GM18519 (cell line): Measurements from ENCODE around the gene PHF21A.
"Not testable (repeated sequence)": the region's sequence is repeated elsewhere in the genome, so short reads cannot be mapped to it uniquely, and the experiment has no call there.

Source experiments
- ATAC-seq: cut with Tn5 transposase; IDR thresholded peaks from one replicate; pipeline ENCODE4 v1.9.1; 2021; ENCODE audit warnings: mild to moderate bottlenecking, moderate library complexity; ENCODE audit not compliant: unreplicated experiment, low FRiP score

The PHF21A gene

DNA sequence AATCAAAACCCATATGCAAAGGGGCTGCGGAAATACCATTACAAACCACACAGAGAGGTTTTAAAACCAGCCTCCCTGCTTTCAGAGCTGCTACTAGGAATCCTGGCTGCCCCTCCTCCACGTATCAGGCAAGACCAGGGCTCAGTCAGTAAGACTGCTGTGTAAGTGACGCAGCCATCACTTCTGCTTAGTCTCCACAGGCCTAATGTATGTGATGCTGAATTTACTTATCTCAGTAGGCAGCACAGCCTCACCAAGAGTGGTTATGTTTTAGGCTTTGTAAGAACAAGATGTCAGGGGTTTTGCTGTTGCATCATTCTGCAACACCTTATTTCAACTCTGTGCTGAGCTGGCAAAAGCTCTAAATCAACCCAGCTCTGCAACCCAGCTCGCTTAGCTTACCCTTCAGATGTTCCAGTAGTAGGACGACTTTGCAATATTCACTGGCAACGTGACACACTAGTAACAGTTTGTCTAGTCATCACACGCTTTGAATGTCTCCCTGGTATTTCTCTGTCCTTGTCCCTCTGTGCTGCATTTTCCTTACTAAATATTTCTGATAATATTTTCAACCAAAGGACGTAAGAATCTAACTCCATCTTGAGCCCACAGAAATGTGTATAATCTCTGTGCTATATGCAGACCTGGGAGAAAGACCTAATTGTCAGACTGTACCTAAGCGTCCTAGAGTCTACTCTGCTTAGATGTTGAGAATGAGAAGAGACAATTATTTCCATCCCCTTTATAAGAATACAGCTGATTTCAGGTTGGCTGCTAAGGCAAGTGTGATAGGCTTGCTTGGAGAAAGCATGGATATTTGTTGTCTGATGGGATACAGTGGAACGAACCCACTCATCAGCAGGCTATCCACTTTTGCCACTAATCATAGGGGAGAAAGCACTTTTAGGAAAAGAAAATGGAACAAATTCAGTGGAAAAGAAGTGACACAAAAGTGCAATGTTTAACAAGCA is 126.6 kb downstream of the PHF21A start:
- no peak for ATAC-seq

DNA sequence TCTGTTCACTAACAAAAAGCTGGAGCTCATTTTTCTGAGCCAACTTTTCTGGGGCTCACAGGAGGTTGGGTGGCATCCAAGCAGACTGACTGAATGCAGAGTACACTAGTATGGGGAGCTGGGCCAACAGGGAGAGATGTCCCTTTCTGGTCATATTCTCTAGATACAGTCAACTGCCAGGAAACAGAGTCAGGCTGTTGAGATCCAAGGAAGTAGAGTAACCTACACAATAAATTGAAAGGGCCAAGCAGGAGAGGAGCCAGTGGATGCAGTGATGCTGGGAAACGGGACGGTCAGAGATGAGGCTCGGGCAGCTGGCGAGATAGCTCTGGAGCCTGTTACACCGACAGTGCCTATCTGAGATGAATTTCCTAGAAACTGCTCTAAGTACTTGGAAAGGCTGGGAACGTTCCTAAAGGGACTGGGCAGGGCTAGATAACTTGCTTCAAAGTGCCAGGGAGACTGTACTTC is 127.7 kb downstream of the PHF21A start:
- no peak for ATAC-seq

DNA sequence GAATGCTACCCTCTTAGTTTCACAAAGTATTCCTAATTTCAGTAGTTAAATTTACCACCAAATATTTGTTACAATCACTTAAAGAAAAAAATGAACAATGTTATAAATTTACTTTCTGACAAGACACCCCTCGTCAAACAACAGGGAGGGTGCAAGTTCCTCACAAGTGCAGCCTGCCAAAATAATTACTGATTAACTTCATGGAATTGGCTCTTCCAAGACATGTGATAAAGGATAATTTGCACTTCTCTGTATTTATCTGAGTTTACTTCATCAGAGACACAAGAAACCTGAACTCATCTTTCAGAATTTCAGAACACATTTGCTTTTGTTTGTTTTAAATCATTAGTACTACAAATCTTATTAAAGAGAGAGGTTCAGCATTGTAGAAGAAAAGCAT is 132.3 kb downstream of the PHF21A start:
- ATAC-seq, result no peak

DNA sequence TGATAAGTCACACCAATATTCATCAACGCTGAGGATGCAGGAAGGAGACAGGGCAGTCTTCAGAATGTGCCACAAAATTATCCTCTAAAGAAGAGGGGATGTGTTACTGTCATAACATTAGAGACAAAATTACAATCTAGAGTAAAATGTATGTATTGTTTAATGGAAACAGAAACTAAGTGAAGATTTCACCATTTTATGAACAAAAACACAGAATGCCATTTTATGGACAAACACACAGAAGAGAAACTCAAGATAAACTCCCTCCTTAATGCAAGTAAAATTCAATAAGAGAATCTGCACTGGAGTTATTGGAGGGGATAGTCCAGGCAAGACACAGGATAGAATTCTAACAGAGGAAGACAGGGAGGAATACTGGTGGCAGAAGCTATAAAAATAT is 136.0 kb downstream of the PHF21A start:
- ATAC-seq, result no peak

DNA sequence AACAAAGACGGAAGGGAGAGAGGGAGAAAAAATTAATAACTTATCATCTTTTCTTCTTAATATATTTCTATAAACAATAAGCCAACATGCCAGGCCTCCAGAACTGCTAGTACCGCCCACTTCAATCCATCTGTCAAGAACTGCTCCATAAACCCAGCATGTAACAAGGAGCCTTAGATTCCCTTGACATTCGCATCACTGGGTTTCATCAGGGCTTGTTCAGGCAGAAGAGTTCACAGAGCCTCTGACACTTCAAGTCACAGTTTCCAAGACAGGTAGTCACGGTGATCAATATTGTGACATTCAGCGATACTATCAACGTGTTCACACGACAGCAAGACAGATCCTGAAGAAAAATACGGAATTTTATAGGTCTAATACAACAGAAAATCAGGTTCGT is 137.1 kb downstream of the PHF21A start:
- ATAC-seq, result no peak

DNA sequence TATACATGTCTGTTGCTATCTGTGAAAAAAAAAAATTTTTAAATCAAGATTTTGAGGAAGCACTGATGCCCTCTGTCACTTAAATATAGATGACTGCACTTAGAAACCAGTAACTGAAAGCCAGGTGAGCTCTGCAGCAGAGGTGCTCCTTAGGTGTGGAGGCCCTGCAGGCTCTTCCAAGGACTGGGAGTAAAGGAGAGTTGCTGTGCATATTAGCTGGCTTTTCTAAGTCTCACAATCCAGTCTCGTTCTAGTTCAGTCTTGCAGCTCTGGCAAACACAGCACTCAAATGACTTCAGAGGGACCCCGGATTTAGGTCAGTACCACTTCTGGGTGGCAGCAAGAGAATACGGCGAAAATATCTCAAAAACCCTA is 137.8 kb downstream of the PHF21A start:
- no peak for ATAC-seq

DNA sequence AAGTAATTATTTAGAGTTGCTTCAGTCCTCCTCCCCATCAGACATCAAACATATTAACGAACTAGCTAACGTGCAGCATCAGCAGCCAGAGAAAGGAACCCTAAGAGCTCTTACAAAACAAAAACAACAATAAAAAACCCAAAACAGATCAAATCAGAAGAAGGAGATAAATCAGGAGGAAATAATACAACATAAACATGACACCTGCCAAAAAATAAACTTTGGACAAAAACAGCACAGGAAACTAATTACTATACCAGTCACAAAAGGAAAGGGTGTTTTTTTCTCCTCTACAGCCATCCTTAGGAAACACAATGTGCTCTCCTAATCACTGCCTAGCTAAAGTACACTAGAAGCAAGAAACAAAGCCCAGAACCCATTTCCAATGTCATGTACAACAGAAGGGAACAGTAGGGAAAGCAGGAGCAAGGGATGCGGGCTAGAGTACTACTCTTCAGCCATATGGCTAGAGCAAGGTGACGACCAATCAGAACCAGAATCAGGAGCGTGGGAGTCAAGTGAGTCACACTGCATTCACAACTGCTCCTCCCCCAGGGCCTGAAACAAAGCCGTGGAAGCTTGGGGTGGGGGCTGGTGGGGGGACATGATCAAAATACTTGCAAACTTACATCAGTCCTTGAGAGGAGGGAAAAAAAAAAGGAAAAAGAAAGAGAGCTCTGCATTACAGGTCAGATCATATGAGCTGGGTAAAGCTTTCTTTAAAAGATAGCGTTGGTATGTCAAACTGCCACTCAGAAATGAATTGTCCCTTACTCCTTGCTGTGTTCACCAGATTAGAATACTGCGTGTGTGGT is 138.4 kb downstream of the PHF21A start:
- ATAC-seq, result no peak

DNA sequence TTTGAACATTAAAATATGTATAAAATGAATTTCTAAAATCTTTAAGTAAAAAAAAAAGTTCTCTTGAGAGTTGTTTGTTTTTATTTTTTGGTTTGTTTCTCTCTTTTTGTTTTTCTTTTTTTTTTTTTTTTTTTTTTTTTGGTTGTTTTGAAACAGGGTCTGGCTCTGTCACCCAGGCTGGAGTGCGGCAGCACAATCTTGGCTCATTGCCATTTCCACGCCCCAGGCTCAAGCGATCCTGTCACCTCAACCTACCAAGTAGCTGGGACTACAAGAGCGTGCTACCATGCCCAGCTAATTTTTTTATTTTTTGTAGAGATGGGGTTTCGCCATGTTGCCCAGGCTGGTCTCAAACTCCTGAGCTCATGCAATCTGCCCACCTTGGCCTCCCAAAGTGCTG is 139.4 kb downstream of the PHF21A start:
- not testable (repeated sequence) for ATAC-seq

DNA sequence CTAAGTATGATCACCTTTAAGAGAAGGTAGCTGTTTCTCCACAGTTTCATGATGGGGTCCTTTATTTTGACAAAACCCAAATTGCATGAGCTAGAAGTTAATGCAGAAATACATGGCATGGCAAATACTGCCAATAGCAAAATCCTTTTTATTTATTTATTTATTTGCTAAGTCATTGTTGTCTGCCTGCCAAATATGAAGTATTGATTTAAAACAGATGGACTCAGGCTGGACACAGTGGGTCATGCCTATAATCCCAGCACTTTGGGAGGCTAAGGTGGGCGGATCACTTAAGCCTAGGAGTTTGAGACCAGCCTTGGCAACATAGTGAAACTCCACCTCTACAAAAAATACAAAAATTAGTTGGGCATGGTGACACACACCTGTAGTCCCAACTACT is 146.4 kb downstream of the PHF21A start:
- ATAC-seq, result no peak

DNA sequence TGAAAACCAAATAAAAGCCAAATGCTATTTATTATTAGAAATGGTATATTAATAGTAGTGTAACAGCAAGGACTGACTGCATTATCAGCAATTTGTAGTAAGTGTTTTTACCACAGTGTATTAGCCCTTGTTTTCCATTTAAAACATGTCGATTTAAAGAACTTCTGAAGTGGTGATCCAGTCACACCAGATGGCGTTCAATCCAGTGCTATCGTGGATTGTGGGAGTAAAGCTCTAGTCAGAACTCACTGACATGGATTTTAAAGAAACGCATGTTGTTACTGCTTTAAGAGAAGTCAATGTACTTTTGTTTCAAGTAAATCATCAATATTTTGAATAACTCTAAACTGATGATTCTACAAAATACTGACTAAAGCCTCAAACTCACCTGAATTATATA is 147.7 kb downstream of the PHF21A start:
- ATAC-seq, result no peak

DNA sequence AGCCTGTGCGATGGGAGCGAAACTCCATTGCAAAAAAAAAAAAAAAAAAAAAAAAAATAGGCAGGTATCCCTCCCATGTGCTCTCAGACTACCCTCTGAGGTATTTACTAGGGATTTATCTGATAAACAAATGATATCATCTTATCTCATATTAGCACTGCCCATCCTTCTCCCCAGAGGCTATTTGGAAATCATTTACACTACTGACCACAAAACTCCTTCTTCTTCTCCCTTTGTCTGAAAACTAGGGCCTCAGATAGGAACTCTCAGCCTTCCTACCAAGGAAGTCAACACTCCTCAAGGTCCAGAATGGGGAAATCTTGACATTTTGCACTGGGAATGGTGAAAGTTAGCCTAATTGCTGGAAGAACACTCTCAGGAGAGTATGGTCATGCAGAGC is 152.4 kb downstream of the PHF21A start:
- ATAC-seq, result no peak

DNA sequence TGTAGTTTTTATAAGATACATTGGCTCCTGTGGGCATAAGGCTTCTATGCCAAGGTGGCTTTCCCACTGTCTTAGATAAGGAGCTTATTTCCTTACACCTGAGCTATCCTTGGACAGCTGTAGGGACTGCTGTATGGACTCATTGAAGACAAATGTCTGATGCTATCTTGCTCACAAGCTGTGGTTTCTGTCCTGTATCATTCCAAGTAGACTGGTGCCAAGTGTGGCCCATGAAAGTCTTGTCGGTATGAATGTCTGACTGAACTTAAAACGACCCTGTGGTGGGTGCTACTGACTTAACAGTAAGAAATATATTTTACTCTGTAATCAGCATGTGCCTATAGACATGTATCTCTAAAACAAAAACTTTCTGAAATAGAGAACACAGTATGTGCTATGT is 153.7 kb downstream of the PHF21A start:
- no peak for ATAC-seq

DNA sequence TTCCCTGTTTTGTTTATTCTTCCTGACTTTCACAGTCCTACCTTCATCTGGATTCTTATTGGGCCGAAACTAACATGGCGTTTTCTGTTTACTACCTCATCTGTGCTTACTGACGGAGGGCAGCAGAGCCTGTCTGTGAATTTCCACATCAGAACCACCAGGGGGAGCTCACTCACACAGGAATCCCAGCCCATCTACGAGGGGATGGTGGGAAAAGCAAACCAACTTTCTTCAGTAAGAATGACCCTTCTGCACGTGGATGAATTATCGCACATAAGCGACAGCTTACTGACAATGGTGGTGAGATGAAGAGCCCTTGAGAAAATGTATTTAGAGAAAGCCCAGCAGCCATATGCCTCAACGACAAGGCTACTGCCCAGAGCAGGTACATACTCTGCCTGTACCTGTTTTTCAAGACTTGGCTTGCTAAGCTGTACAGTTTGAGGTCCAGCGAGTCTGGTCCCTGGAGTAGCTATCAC is 156.3 kb downstream of the PHF21A start:
- ATAC-seq, result no peak

DNA sequence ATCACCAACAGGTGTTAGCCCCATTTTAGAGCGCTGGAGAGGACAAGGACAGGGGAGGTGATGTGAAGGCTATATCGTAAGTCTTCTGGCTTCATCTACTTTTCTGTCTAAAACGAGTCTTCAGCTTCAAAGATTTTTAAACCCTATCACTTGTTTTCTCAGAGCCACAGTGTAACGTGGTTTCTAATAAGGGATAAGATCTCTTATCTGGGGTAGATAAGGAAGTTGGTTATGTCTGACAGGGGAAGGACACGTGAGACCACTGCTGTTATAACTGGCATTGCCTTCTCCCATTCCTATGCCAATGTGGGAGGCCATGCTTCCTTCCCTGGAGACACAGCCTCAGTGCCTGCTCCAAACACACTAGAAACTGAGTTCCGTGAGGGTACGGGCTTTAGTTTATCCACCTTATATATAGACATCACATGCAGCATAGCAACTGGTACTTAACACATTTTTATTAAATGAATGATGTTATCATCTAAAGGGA is 159.5 kb downstream of the PHF21A start:
- ATAC-seq, result no peak

DNA sequence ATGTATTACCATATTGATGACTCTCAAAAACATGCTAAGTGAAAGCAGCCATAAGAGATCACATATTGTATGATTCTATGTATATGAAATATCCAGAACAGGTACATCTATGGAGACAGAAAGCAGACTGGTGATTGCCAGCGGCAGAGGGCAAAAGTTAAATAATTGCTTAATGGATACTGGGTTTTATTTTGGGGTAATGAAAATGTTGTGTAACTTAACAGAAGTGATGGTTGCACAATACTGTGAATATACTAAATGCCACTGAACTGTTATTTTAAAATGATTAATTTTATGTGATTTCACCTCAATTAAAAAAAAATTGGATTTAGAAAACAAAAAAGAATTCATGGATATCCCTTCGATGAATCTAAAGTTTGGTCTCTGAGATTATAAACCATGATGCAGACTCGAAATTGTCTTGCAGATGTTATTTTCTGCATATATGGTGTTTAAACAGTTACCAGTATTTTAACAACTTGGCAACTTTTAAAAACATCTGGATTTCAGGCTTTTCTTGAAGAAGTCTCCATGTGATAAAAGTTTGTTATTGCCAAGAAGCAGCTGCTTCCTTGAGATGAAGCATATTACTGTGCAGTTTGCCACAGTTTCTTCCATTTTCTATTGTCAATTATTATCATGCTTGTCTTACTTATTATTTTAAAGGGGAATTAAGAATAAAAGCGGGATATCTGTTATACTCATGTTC is 160.7 kb downstream of the PHF21A start:
- no peak for ATAC-seq

DNA sequence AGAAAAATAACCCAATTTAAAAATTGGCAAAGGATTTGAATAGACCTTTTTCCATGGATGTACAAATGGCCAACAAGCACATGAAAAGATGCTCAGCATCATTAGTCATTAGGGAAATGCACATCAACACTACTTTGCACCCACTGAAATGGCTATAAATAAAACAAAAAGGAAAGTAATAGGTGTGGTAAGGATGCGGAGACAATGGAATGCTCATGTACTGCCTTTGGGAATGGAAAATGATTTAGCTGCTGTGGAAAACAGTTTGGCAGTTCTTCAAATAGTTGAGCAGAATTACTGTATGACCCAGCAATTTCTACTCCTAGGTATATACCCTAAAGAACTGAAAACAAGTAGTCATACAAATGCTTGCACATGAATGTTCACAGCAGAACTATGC is 161.4 kb downstream of the PHF21A start:
- no peak for ATAC-seq

DNA sequence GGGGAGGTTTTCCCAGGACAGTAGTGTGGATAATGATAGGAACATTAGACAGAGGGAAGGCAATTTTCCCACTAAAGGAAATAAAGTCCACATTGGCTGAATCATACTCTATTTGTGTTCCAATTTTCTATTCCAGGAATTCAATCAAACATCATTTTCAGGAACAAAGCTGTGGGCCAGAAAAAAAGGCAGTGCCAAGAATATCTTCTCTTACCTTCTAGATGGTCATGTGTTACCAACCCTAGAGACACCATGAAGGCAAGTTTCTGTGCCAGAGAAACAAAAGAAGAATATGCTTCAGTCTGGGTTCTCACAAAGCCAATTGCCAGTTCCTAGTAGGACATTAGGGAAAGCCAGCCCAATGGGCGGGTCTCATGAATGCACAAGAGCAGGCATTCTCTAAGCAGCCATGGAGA is 171.3 kb downstream of the PHF21A start:
- no peak for ATAC-seq

DNA sequence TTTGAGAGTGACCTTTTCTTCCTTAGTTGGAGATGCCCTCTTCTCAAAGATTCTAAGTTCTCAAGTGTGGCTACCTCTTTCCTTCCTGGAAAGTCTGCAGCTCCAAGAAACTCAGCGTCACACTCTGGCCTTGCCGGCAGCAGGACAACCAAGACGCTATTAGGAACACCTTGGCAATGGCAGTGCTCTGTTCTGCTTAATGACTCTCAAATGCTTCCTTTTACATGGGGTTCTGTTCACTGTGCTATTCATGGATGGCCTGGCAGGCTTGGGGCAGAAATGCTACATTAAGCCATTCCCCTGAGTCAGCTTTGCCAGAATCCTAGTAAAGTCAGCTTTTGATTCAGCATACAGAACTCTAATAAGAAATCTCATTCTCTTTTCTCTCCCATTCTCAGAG is 172.9 kb downstream of the PHF21A start:
- ATAC-seq, result no peak

DNA sequence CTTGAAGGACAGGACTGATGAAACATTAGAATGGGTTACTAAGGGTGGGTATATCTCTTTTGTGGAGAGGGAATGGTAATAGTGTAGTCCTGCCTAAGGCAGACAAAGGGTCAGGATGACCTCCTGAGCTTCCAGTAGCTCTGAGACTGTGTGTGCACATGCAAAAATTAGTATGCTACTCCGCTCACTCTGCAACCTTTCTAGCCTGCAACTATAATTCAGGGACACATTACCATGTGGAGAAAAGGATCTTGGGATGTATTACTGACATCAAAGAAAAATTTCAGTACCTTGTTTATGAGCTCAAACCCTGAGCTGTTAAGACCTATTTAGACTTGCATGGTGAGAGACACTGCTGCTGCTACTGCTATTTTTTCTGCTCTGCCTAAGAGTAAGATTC is 173.4 kb downstream of the PHF21A start:
- no peak for ATAC-seq

DNA sequence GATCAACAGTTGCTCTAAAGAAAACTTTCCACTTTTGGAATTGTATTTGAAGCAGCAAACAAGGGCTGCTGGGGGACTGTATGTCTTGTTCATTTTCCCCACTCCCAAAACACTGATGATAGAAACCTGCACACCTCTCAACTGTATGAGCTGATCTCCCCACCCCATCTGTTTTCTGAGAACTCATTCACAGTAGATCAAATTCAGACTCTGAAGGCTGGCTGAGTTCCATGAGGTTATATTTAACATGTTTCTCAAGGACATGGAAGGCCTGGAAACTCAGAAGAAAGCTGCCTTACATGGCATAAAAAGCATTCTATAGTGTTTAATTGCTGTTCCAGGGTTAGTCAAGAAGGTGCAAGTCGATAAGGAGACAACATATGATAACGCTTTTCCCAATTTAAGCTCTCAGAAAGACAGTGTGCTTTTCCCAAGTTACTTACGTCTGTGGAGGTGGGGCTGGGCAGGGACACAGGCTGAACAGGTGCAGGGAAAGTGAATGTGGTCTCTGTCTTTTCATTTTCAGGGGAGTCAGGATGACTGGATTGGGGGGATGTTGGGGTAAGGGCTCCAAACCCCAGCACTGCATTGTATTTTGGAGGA is 175.8 kb downstream of the PHF21A start:
- no peak for ATAC-seq
